Measurements from ENCODE around the gene CCDC93.

The CCDC93 gene

GRCh38 chr2:118013724-118014491 lies at the start of gene CCDC93:
CCDC93 (minus strand) TSS chr2:118014070; CDS start chr2:118013995, 75 bp downstream.
- Mint-ChIP-seq H3K36me3 (ENCODE audit: low read depth) (peaks cover 8% of the 10 kb centered on the region), H3K4me1 (ENCODE audit: low read depth) (peaks cover 37% of the 10 kb centered on the region), H3K9me3 (no peaks in the 10 kb centered on the region), H3K27ac (peak within 1 kb of the TSS; percentile 86), H3K4me3 (peak within 1 kb of the TSS; percentile 91), H3K27me3 (ENCODE audit: low read depth) (no peaks in the 10 kb centered on the region)

GRCh38 chr2:118062669-118063068 lies 48.8 kb upstream of the CCDC93 start:
- no peaks in the 10 kb centered on the region for H3K9me3 Mint-ChIP-seq
- H3K36me3 Mint-ChIP-seq (ENCODE audit: low read depth): no peaks in the 10 kb centered on the region
- no peak overlapping the region for H3K4me3 Mint-ChIP-seq
- peaks cover 17% of the 10 kb centered on the region for H3K27me3 Mint-ChIP-seq (ENCODE audit: low read depth)
- peaks cover 11% of the 10 kb centered on the region for H3K4me1 Mint-ChIP-seq (ENCODE audit: low read depth)
- no peak overlapping the region for H3K27ac Mint-ChIP-seq

- Mint-ChIP-seq H3K9me3 (no peaks in the 10 kb centered on the region), H3K27me3 (ENCODE audit: low read depth) (peaks cover 21% of the 10 kb centered on the region), H3K4me1 (ENCODE audit: low read depth) (peaks cover 11% of the 10 kb centered on the region), H3K4me3 (no peak overlapping the region), H3K27ac (no peak overlapping the region), H3K36me3 (ENCODE audit: low read depth) (no peaks in the 10 kb centered on the region)
These were observed 48.2 kb upstream of the CCDC93 start for GRCh38 chr2:118062048-118062447.

GRCh38 chr2:118061135-118061955 lies 47.5 kb upstream of the CCDC93 start:
- Mint-ChIP-seq H3K9me3 (no peaks in the 10 kb centered on the region), H3K36me3 (ENCODE audit: low read depth) (no peaks in the 10 kb centered on the region), H3K27ac (peak overlapping the region; percentile 29), H3K4me1 (ENCODE audit: low read depth) (peaks cover 11% of the 10 kb centered on the region), H3K4me3 (no peak overlapping the region), H3K27me3 (ENCODE audit: low read depth) (peaks cover 21% of the 10 kb centered on the region)

- H3K4me3 Mint-ChIP-seq: no peak overlapping the region
- H3K27ac Mint-ChIP-seq: no peak overlapping the region
- H3K9me3 Mint-ChIP-seq: no peaks in the 10 kb centered on the region
- peaks cover 24% of the 10 kb centered on the region for H3K27me3 Mint-ChIP-seq (ENCODE audit: low read depth)
- no peaks in the 10 kb centered on the region for H3K36me3 Mint-ChIP-seq (ENCODE audit: low read depth)
- H3K4me1 Mint-ChIP-seq (ENCODE audit: low read depth): peaks cover 11% of the 10 kb centered on the region
These were observed 46.1 kb upstream of the CCDC93 start for GRCh38 chr2:118059919-118060478.

- H3K4me1 Mint-ChIP-seq (ENCODE audit: low read depth): peaks cover 11% of the 10 kb centered on the region
- no peak overlapping the region for H3K4me3 Mint-ChIP-seq
- H3K9me3 Mint-ChIP-seq: no peaks in the 10 kb centered on the region
- H3K27ac Mint-ChIP-seq: no peak overlapping the region
- peaks cover 21% of the 10 kb centered on the region for H3K27me3 Mint-ChIP-seq (ENCODE audit: low read depth)
- no peaks in the 10 kb centered on the region for H3K36me3 Mint-ChIP-seq (ENCODE audit: low read depth)
These were observed 45.1 kb upstream of the CCDC93 start for GRCh38 chr2:118058951-118059350.

GRCh38 chr2:118056801-118057200 lies 42.9 kb upstream of the CCDC93 start:
- H3K27ac Mint-ChIP-seq: no peak overlapping the region
- H3K27me3 Mint-ChIP-seq (ENCODE audit: low read depth): peaks cover 38% of the 10 kb centered on the region
- H3K9me3 Mint-ChIP-seq: no peaks in the 10 kb centered on the region
- H3K4me3 Mint-ChIP-seq: no peak overlapping the region
- peaks cover 11% of the 10 kb centered on the region for H3K4me1 Mint-ChIP-seq (ENCODE audit: low read depth)
- no peaks in the 10 kb centered on the region for H3K36me3 Mint-ChIP-seq (ENCODE audit: low read depth)

- H3K4me3 Mint-ChIP-seq: no peak overlapping the region
- H3K27ac Mint-ChIP-seq: no peak overlapping the region
- no peaks in the 10 kb centered on the region for H3K9me3 Mint-ChIP-seq
- H3K27me3 Mint-ChIP-seq (ENCODE audit: low read depth): peaks cover 42% of the 10 kb centered on the region
- H3K4me1 Mint-ChIP-seq (ENCODE audit: low read depth): peaks cover 9% of the 10 kb centered on the region
- no peaks in the 10 kb centered on the region for H3K36me3 Mint-ChIP-seq (ENCODE audit: low read depth)
These were observed 42.3 kb upstream of the CCDC93 start for GRCh38 chr2:118056165-118056534.

GRCh38 chr2:118055512-118056164 lies 41.8 kb upstream of the CCDC93 start:
- H3K4me3 Mint-ChIP-seq: no peak overlapping the region
- no peak overlapping the region for H3K27ac Mint-ChIP-seq
- H3K27me3 Mint-ChIP-seq (ENCODE audit: low read depth): peaks cover 44% of the 10 kb centered on the region
- no peaks in the 10 kb centered on the region for H3K36me3 Mint-ChIP-seq (ENCODE audit: low read depth)
- H3K4me1 Mint-ChIP-seq (ENCODE audit: low read depth): peaks cover 9% of the 10 kb centered on the region
- no peaks in the 10 kb centered on the region for H3K9me3 Mint-ChIP-seq

GRCh38 chr2:118054213-118055008 lies 40.5 kb upstream of the CCDC93 start:
- H3K4me1 Mint-ChIP-seq (ENCODE audit: low read depth): peaks cover 8% of the 10 kb centered on the region
- no peaks in the 10 kb centered on the region for H3K36me3 Mint-ChIP-seq (ENCODE audit: low read depth)
- H3K27me3 Mint-ChIP-seq (ENCODE audit: low read depth): peaks cover 47% of the 10 kb centered on the region
- H3K9me3 Mint-ChIP-seq: no peaks in the 10 kb centered on the region
- H3K4me3 Mint-ChIP-seq: no peak overlapping the region
- H3K27ac Mint-ChIP-seq: no peak overlapping the region

GRCh38 chr2:118053681-118054080 lies 39.8 kb upstream of the CCDC93 start:
- H3K36me3 Mint-ChIP-seq (ENCODE audit: low read depth): no peaks in the 10 kb centered on the region

GRCh38 chr2:118052474-118052873 lies 38.6 kb upstream of the CCDC93 start:
- no peaks in the 10 kb centered on the region for H3K36me3 Mint-ChIP-seq (ENCODE audit: low read depth)
- no peak overlapping the region for H3K4me3 Mint-ChIP-seq
- H3K9me3 Mint-ChIP-seq: no peaks in the 10 kb centered on the region
- H3K27ac Mint-ChIP-seq: no peak overlapping the region
- peaks cover 47% of the 10 kb centered on the region for H3K27me3 Mint-ChIP-seq (ENCODE audit: low read depth)
- peaks cover 6% of the 10 kb centered on the region for H3K4me1 Mint-ChIP-seq (ENCODE audit: low read depth)

More at GRCh38 chr2:118053681-118054080, 39.8 kb upstream of the CCDC93 start:
- Mint-ChIP-seq H3K4me3 (no peak overlapping the region), H3K9me3 (no peaks in the 10 kb centered on the region), H3K4me1 (ENCODE audit: low read depth) (peaks cover 5% of the 10 kb centered on the region), H3K27me3 (ENCODE audit: low read depth) (peaks cover 49% of the 10 kb centered on the region), H3K27ac (no peak overlapping the region)

- Mint-ChIP-seq H3K27ac (no peak overlapping the region), H3K36me3 (ENCODE audit: low read depth) (no peaks in the 10 kb centered on the region), H3K4me3 (no peak overlapping the region), H3K9me3 (no peaks in the 10 kb centered on the region), H3K4me1 (ENCODE audit: low read depth) (peaks cover 8% of the 10 kb centered on the region), H3K27me3 (ENCODE audit: low read depth) (peaks cover 45% of the 10 kb centered on the region)
These were observed 38.0 kb upstream of the CCDC93 start for GRCh38 chr2:118051826-118052358.

Data from T-helper 1 cell treated with Interleukin-12 subunit alpha and Interleukin-12 subunit beta and Interleukin-4 antibody, amounts not matched to agents 30 μg/mL and 1 μg/mL, for 36 hours (primary cell).